Transverse colon (tissue), 4 donors: ENCODE results near the gene CERKL. TPM values are rescaled to one million over a fixed set of nuclear protein-coding genes. Genes with fewer than 3 reads are reported as not detected.
"Not testable (repeated sequence)": the region's sequence is repeated elsewhere in the genome, so short reads cannot be mapped to it uniquely, and the experiment has no call there.

Source experiments
- DNase-seq: peaks from one replicate; pipeline ENCODE4 v3.0.0-alpha.2; 2019
- H3K27ac ChIP-seq, 4 donors: fragments of 200-600 bp; sonication (generic); 2 replicates each; pipeline ENCODE4 v1.5.1; 2016 to 2018; ENCODE audit warnings: inconsistent platforms in 4 of 4
- H3K27me3 ChIP-seq: fragments of 200-600 bp; sonication (generic); 2 replicates; pipeline ENCODE4 v1.5.1; 2017; ENCODE audit warnings: inconsistent platforms
- H3K36me3 ChIP-seq, 4 donors: fragments of 200-600 bp; sonication (generic); 2 replicates each; pipeline ENCODE4 v1.5.1; 2017 to 2019; ENCODE audit warnings: inconsistent platforms in 4 of 4
- H3K4me1 ChIP-seq, 4 donors: fragments of 200-600 bp; sonication (generic); 2 replicates each; pipeline ENCODE4 v1.5.1; 2017 to 2020; ENCODE audit warnings: inconsistent platforms in 4 of 4
- H3K4me3 ChIP-seq, 4 donors: fragments of 200-600 bp; sonication (generic); 1 replicate in 1 of 4; 2 replicates in 3 of 4; pipeline versions ENCODE4 v1.5.1 to v1.6.1; 2017 to 2019; ENCODE audit warnings: inconsistent platforms in 4 of 4
- H3K9me3 ChIP-seq, 2 donors: fragments of 200-600 bp; sonication (generic); 2 replicates each; pipeline ENCODE4 v1.5.1; 2017 to 2019; ENCODE audit warnings: inconsistent platforms in 2 of 2
- EP300 ChIP-seq: sonication (generic); formaldehyde crosslinking; IDR thresholded peaks from one replicate; pipeline ENCODE4 v1.6.1; 2017; ENCODE audit warnings: antibody characterized with exemption, low read depth
- POLR2A ChIP-seq: fragments of 450-650 bp; IDR thresholded peaks from one replicate; pipeline ENCODE4 v1.6.1; 2016; ENCODE audit warnings: antibody characterized with exemption, mild to moderate bottlenecking, moderate library complexity
- POLR2AphosphoS5 ChIP-seq, 3 donors: sonication (generic); formaldehyde crosslinking; IDR thresholded peaks; one replicate each; pipeline ENCODE4 v1.6.1; 2016; ENCODE audit warnings: antibody characterized with exemption in 3 of 3
- WGBS, 2 donors: methylation state at CpG; one replicate each; pipeline ENCODE4 v1.1.5; 2018; ENCODE audit warnings: low coverage in 1 of 2; 5-methylcytosine and 5-hydroxymethylcytosine counted together
- in situ Hi-C, 4 donors: fragments of 200-750 bp; cut with MboI; loops; one replicate each; pipeline versions ENCODE4 v1.15.0 to v1.15.1; 2017; ENCODE audit warnings: low sequenced_read_pairs in 3 of 4, low pct_ligation_motif_present in 1 of 4, low pct_unique_long_range_greater_than_20kb in 1 of 4
- intact Hi-C: fragments of 100-400 bp; cut with DNase I; formaldehyde crosslinking; loops from one replicate; pipeline ENCODE4 v1.15.1; 2023; ENCODE audit warnings: low total_unique reads
- total RNA-seq, 4 donors: library from RNA; depleted of rRNA; stranded (reverse); fragments of >200 nt; gene quantifications; one replicate each; pipeline ENCODE4 v1.1.0, GENCODE V29; 2016
- TF ChIP-seq, protein P1 (sequence below), 5 experiments: fragments of 200-600 bp in 3 of 5; fragments of 450-650 bp in 2 of 5; sonication (generic) in 3 of 5; IDR thresholded peaks; 1 replicate in 2 of 5; 2 replicates in 3 of 5; pipeline ENCODE4 v1.5.1; 2016 to 2017; ENCODE audit warnings: antibody characterized with exemption in 5 of 5, inconsistent platforms in 3 of 5, mild to moderate bottlenecking in 2 of 5, moderate library complexity in 1 of 5

Gene CERKL, protein sequence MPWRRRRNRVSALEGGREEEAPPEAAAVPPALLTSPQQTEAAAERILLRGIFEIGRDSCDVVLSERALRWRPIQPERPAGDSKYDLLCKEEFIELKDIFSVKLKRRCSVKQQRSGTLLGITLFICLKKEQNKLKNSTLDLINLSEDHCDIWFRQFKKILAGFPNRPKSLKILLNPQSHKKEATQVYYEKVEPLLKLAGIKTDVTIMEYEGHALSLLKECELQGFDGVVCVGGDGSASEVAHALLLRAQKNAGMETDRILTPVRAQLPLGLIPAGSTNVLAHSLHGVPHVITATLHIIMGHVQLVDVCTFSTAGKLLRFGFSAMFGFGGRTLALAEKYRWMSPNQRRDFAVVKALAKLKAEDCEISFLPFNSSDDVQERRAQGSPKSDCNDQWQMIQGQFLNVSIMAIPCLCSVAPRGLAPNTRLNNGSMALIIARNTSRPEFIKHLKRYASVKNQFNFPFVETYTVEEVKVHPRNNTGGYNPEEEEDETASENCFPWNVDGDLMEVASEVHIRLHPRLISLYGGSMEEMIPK
- under 1 TPM in 1 of 4 donors, not detected in 3; 0.32 TPM for total RNA-seq

DNA sequence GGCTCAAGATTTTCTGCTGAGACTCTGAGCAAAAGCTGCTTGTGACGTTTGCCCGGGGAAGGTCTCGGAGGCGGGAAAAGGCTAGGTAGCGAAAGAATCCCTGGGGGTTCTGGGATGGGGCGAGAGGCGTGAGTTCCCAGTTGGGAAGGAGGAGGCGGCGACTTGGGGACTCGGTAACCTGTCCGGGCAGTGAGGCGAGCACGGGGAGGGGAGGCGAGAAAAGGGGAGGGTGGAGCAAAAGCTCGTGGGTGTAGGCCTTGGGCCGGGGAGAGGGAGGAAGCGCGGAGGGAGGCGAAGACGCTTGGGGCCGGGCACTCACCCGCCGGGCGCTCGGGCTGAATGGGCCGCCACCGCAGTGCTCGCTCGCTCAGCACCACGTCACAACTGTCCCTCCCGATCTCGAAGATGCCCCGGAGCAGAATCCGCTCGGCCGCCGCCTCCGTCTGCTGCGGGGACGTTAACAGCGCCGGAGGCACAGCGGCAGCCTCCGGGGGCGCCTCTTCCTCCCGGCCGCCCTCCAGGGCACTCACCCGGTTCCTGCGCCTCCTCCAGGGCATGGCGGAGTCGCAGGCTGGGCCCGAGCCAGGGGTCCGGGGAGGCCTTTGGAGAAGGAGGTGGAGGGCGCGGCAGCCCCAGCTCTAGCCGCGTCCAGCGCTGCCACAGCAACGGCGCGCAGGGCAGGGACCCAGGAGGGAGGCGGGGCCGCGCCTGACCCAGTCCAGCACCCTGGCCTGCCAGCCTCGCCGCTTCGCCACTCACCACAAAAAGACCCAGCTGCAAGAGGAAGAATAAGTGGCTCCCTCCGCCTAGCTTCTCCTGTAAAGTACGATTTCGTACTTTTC is at the start of gene CERKL:
Gene CERKL (minus strand): TSS at position 656 of the 842 bp plus-strand sequence. CDS start 99 bp downstream, at position 557.
- TF ChIP-seq POLR2A, result no peak
- no peak for TF ChIP-seq POLR2AphosphoS5 (IDR thresholded peaks at IDR 0.05)
- TF ChIP-seq, protein P1, sequence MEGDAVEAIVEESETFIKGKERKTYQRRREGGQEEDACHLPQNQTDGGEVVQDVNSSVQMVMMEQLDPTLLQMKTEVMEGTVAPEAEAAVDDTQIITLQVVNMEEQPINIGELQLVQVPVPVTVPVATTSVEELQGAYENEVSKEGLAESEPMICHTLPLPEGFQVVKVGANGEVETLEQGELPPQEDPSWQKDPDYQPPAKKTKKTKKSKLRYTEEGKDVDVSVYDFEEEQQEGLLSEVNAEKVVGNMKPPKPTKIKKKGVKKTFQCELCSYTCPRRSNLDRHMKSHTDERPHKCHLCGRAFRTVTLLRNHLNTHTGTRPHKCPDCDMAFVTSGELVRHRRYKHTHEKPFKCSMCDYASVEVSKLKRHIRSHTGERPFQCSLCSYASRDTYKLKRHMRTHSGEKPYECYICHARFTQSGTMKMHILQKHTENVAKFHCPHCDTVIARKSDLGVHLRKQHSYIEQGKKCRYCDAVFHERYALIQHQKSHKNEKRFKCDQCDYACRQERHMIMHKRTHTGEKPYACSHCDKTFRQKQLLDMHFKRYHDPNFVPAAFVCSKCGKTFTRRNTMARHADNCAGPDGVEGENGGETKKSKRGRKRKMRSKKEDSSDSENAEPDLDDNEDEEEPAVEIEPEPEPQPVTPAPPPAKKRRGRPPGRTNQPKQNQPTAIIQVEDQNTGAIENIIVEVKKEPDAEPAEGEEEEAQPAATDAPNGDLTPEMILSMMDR (IDR thresholded peaks at IDR 0.05), result no peak
- TF ChIP-seq EP300, result no peak

DNA sequence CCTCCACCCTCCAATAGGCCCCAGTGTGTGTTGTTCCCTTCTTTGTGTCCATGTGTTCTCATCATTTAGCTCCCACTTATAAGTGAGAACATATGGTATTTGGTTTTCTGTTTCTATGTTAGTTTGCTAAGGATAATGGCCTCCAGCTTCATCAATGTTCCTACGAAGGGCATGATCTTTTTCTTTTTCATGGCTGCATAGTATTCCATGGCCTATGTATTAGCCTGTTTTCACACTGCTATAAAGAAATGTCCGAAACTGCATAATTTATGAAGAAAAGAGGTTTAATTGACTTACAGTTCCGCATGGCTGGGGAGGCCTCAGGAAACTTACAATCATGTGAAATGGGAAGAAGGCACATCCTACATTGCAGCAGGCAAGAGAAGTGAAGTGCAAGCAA is 45.6 kb upstream of the CERKL start:
- intact Hi-C loops, result not testable (repeated sequence)
- in situ Hi-C loops, result loop anchor here (25.0 kb wide), 3 partner anchors 240 to 1590 kb away; partner anchors contain the start of gene ITGA4 (in 1 of the 4)

More for the DNA sequence above, at the start of gene CERKL:
- WGBS, 2 donors, result 7 to 17% methylated on average over 8 to 54 of the region's 70 CpGs
- DNase-seq, result peak; percentile 38
- Histone ChIP-seq H3K27ac (no peak within 1 kb of the TSS), H3K4me1 (peaks cover 0 to 14% (median 6%) of the 10 kb centered on the region in 4 donors), H3K36me3 (no peaks in the 10 kb centered on the region), H3K4me3 (peak within 1 kb of the TSS; percentile 28 to 61 (median 39)), H3K27me3 (peaks cover 25% of the 10 kb centered on the region), H3K9me3 (no peaks in the 10 kb centered on the region)
- in situ Hi-C loops, result no loop called here
- intact Hi-C loops, result no loop called here

GRCh38 chr2:181698223-181698622 is 41.3 kb upstream of the CERKL start:
- 83 to 97% methylated on average over 1 of the region's 1 CpG for WGBS, 2 donors
- Histone ChIP-seq H3K36me3 (no peaks in the 10 kb centered on the region), H3K4me3 (no peak overlapping the region), H3K9me3 (peaks cover 0 to 5% of the 10 kb centered on the region in 2 donors), H3K27me3 (no peaks in the 10 kb centered on the region), H3K27ac (no peak overlapping the region), H3K4me1 (no peaks in the 10 kb centered on the region)
- no peak for DNase-seq
- in situ Hi-C loops (no loop called here), intact Hi-C loops (no loop called here)
- TF ChIP-seq EP300 (no peak), POLR2A (no peak), POLR2AphosphoS5 (IDR thresholded peaks at IDR 0.05) (no peak)
- TF ChIP-seq, protein P1 (IDR thresholded peaks at IDR 0.05), result no peak

More for the DNA sequence above, 45.6 kb upstream of the CERKL start:
- not testable (repeated sequence) for H3K4me1 ChIP-seq, H3K27me3 ChIP-seq, H3K36me3 ChIP-seq, H3K27ac ChIP-seq, H3K4me3 ChIP-seq, DNase-seq, H3K9me3 ChIP-seq
- WGBS, 2 donors, result 94 to 100% methylated on average over 3 of the region's 3 CpGs

DNA sequence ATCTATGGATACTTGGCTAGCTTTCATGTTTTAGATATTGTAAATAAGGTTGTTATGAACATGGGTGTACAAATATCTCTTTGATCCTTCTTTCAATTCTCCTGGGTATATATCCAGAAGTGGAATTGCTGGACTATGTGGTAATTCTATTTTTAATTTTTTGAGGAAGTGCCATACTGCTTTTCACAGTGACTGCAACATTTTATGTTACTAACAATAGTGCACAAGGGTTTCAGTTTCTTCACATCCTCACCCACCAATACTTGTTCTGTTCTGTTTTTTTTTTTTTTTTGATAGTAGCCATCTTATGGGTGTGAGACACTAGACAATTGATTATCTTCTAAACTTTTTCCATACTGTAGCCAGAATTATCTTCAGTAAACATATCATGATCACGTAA is 40.7 kb upstream of the CERKL start:
- WGBS, 2 donors, result 67 to 89% methylated on average over 1 of the region's 1 CpG
- in situ Hi-C loops, result no loop called here
- Histone ChIP-seq H3K9me3 (peaks cover 0 to 2% of the 10 kb centered on the region in 2 donors), H3K4me3 (no peak overlapping the region), H3K27me3 (no peaks in the 10 kb centered on the region), H3K36me3 (no peaks in the 10 kb centered on the region), H3K4me1 (no peaks in the 10 kb centered on the region), H3K27ac (no peak overlapping the region)
- intact Hi-C loops, result no loop called here
- no peak for TF ChIP-seq POLR2A
- TF ChIP-seq POLR2AphosphoS5 (IDR thresholded peaks at IDR 0.05), result no peak
- TF ChIP-seq EP300, result no peak
- TF ChIP-seq, protein P1 (IDR thresholded peaks at IDR 0.05), result no peak
- no peak for DNase-seq
